NCI-H2029 treated with DMSO at 0.1 percent for 48 hours (cell line): ENCODE results near the gene NRAP.

ENCODE experiments used
- DNase-seq: peaks from one replicate; lab custom pipeline; 2025; lab: John Stamatoyannopoulos, UW

The NRAP gene, protein sequence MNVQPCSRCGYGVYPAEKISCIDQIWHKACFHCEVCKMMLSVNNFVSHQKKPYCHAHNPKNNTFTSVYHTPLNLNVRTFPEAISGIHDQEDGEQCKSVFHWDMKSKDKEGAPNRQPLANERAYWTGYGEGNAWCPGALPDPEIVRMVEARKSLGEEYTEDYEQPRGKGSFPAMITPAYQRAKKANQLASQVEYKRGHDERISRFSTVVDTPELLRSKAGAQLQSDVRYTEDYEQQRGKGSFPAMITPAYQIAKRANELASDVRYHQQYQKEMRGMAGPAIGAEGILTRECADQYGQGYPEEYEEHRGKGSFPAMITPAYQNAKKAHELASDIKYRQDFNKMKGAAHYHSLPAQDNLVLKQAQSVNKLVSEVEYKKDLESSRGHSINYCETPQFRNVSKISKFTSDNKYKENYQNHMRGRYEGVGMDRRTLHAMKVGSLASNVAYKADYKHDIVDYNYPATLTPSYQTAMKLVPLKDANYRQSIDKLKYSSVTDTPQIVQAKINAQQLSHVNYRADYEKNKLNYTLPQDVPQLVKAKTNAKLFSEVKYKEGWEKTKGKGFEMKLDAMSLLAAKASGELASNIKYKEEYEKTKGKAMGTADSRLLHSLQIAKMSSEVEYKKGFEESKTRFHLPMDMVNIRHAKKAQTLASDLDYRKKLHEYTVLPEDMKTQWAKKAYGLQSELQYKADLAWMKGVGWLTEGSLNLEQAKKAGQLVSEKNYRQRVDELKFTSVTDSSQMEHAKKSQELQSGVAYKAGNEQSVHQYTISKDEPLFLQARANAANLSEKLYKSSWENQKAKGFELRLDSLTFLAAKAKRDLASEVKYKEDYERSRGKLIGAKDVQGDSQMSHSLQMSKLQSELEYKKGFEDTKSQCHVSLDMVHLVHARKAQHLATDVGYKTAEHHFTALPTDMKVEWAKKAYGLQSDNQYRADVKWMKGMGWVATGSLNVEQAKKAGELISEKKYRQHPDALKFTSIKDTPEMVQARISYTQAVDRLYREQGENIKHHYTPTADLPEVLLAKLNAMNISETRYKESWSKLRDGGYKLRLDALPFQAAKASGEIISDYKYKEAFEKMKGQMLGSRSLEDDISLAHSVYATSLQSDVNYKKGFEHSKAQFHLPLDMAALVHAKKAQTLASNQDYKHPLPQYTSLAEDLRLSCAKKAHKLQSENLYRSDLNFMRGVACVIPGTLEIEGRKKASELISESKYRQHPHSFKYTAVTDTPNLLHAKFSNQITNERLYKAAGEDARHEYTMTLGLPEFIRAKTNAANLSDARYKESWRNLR (N-terminal part only)

GRCh38 chr10:113663908-113664307, at the start of gene NRAP:
NRAP (minus strand) TSS chr10:113664041; CDS start chr10:113663882, 159 bp downstream.
- no peak for DNase-seq

DNA sequence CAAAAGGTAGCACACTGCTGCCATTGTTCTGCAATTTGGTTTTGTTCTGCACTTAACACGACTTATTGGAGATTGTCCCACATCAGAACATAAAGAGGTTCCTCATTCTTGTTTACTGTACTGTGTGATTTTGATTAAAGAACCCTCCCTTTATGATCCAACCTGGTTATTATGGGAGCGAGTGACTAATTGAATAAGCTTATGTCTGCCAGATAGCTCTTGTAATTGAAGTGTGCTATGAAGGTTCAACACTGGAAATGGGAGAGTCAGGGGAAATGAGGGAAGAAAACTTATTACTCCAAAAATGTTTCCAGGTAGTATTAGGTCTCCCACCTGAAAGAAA, 49.8 kb upstream of the NRAP start:
- DNase-seq, result no peak

DNA sequence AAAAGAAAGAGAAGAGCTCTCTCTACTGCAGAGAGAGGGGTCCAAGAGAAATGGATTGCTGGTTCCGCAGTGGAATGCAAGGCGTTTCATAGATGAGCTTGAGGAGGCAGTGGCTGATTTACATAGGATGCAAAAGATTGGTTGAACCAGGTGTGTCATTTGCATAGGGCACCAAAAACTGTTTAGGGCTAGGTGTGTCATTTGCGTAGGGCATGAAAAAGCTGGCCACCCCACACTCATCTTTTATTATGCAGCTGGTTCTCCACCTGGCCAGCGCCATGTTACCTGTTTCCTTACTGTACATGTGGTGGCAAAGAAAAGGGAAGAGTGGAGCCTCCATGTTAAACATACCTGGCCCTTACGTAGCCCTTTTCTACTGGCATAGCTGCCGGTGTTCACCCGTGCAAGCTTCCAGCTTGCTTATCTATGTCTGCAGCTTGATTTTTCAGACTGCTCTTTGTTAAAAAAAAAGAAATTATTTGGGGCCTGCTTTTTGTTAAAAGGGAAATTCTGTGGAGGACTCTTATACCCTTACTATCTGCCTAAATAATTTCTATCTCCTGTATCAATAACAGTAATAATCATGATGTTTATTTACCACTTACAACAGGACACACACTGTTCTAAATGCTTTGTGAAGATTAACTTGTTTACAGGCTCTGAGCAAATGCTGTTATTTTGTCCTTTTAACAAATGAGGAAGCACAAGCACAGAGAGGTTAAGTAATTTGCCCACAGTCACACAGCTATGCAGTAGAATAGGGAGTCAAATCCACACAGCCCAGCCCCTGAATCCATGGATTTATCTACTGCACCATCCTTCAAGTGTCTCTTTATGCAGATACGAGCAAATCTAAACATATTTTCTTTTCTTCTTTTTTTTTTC, 49.2 kb upstream of the NRAP start:
- DNase-seq, result no peak

DNA sequence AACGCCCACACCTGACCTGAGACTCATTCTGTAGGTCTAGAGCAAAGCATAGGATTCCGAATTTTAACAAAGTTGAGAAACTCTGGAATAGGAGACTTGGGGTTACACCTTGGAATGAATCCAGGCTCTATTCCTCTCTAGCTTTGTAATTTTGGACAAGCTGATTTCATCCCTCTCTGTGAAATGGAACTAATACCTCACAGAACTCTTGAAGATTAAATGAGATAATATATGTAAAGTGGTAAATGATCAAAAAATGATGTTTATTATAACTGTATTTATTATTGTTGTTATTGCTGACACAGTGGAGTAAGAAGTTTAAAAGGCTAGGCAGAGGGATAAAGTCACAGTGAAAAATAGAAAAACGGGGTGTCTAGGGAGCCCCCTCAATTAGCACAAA, 48.2 kb upstream of the NRAP start:
- DNase-seq, result no peak

GRCh38 chr10:113711142-113711541, 47.3 kb upstream of the NRAP start:
- DNase-seq, result no peak

DNA sequence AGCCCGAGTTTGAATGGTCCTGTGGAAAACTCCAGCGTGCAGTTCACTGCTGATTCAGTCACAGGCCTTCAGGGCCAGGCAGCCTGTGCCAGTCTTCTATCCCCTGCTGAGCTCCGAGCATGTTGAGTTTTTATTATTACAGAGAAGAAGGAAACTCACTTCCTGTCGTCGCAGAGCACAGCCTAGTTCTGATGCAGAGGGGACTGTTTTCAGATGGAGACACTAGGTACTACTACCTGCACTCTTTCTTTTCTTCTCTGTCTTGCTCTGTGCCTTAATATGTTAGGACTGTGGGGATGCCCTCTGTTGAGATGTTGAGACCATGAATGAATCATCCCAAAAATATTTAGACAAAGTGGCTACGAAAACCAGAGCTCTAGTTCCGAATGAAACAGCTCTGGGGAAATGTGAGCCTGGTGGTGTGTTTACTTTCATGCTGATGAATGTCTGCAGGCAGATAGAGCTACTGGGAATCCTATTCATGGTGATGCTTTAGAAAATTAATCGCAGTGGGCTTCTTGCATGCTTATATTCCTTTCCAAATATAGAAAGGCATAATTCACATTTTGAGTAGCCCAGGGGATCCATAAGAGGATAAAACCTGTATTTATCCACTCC, 45.5 kb upstream of the NRAP start:
- DNase-seq, result no peak

GRCh38 chr10:113708640-113709039, 44.8 kb upstream of the NRAP start:
- DNase-seq, result no peak

DNA sequence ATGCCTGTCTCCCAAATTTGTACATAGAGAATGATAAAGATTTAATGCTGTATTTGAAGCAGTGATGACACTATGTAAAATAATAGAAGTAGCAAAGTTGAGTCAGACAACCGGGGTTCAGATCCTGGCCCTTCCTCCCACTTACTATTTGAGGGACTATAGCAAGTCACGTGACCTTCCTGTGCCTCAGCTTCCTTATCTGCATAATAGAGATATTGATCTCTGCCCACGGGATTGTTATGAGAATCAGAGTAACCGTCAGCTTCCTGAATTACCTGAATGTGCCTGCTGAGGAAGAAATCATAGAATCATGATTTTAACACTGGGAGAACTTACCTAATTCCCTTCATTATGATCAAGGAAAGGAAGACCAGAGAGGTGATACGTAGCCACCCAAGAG, 42.8 kb upstream of the NRAP start:
- DNase-seq, result no peak

GRCh38 chr10:113705344-113705652, 41.5 kb upstream of the NRAP start:
- DNase-seq, result no peak

DNA sequence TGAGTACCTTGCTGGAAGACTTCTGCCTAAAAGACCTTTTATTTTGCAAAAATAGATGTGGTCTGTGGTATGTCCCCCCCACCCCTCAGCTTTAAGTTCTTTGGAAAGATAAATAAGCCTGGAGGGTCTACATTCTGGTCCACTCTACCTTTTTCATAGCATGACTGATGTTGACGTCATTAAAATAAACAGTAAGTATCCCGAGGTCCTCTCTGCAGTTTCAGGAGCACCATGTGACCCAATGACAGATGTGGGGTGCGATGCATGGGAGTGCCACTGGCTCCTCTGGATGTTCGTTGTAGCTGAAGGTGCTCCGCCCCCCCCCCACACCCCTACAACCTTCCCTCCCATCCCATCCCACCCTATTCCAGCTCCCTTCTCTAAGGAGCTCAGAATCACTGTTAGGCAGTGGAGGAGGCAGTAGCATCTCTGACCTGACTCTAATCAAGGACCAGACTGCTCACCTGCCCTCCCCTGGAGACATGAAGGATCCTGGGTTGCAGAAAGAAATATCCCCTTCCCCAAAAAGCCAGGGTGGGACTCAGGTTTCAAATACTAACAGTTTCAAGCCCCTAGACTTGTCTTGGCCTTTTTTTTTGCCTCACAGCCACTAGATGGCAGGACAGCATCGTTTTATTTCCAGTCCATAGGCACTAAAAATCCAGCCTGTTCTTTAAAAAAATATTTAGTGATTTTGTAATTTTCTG, 40.9 kb upstream of the NRAP start:
- no peak for DNase-seq

DNA sequence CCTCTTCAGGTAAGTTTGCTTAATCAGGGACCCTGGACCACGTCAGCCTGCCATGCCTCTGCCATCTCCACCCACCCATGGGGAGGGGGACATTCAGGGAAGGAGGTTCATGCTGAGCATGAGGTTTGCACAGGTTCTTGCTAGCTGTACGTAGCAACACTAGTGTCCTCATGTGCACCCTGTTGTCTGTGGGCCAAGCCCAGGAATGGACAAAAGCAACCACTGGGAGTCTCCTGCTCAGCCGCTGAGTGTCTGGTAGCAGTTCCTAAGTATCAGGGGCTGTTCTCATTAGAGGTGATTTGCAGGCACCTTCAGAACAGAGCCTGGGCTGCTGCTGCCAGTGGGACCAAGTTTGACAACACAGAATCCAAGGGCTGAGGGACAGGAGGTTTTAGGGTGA, 33.8 kb upstream of the NRAP start:
- no peak for DNase-seq

DNA sequence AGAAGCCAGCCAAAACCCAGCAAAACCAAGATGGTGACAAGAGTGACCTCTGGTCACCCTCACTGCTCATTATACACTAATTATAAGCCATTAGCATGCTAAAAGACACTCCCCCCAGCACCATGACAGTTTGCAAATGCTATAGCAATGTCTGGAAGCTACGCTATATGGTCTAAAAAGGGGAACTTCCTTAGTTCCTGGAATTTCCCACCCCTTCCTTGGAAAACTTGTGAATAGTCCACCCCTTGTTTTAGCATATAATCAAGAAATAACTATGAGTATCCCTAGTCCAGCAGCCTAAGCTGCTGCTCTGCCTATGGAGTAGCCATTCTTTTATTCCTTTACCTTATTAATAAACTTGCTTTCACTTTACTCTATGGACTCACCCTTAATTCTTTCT, 31.9 kb upstream of the NRAP start:
- DNase-seq, result no peak

DNA sequence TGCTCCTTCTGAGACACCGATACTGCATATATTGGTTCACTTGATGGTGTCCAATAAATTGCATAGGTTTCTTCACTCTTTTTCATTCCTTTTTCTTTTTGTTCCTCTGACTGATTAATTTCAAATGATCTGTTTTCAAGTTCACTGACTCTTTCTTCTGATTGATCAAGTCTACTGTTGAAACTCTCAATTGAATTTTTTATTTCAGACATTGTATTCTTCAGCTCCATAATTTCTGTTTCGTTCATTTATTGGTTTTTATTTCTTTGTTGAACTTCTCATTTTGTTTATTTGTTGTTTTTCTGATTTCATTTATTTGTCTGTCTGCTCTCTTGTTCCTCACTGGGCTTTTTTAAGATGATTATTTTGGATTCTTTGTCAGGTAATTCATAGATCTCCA, 29.5 kb upstream of the NRAP start:
- DNase-seq, result no peak

DNA sequence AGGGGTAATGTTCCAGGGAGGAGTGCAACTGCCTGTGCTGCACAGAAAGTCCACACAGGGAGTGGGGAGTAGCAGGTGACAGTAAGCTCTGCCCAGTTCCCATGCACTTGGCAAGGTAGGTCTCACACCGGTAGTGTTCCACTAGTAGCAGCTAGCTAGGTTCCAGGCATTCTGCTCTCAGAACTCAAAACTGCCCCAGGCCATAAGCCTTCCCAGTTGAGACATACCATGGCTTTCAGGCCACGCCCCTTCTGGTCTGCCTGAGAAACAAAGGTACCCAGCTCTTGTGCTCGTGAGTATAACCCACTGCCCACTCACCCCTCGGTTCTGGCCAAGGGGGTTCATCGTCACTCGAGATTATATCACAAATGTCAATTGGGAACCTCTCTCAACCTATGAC, 28.4 kb upstream of the NRAP start:
- no peak for DNase-seq

- DNase-seq, result no peak
Measured at GRCh38 chr10:113691381-113691780, 27.5 kb upstream of the NRAP start.

- DNase-seq, result no peak
Measured at GRCh38 chr10:113690749-113691148, 26.9 kb upstream of the NRAP start.

GRCh38 chr10:113689574-113689973, 25.7 kb upstream of the NRAP start:
- no peak for DNase-seq

- no peak for DNase-seq
Measured at GRCh38 chr10:113689057-113689456, 25.2 kb upstream of the NRAP start.

GRCh38 chr10:113687037-113687436, 23.2 kb upstream of the NRAP start:
- no peak for DNase-seq

DNA sequence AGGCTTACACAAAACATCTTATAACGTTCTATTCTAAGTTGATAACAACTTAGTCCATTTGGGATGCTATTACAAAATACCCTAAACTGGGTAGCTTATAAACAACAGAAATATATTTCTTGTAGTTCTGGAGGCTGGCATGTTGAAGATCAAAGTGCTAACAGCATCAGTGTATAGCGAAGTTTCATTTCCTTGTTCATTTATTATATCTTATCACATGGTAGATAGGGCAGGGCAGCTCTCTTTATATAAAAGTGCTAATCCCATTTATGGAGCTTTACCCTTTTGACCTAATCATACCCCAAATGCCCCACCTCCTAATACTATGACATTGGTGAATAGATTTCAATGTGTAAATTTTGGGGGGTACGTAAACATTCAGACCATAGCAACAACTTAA, 22.2 kb upstream of the NRAP start:
- DNase-seq, result no peak

- DNase-seq, result no peak
Measured at GRCh38 chr10:113683300-113683699, 19.5 kb upstream of the NRAP start.
